Measurements from ENCODE around the gene NAE1.
A peak's percentile ranks its signal among the peaks of the same experiment; 100 is the strongest.
"Not testable (repeated sequence)": the region's sequence is repeated elsewhere in the genome, so short reads cannot be mapped to it uniquely, and the experiment has no call there.

NAE1 gene

DNA sequence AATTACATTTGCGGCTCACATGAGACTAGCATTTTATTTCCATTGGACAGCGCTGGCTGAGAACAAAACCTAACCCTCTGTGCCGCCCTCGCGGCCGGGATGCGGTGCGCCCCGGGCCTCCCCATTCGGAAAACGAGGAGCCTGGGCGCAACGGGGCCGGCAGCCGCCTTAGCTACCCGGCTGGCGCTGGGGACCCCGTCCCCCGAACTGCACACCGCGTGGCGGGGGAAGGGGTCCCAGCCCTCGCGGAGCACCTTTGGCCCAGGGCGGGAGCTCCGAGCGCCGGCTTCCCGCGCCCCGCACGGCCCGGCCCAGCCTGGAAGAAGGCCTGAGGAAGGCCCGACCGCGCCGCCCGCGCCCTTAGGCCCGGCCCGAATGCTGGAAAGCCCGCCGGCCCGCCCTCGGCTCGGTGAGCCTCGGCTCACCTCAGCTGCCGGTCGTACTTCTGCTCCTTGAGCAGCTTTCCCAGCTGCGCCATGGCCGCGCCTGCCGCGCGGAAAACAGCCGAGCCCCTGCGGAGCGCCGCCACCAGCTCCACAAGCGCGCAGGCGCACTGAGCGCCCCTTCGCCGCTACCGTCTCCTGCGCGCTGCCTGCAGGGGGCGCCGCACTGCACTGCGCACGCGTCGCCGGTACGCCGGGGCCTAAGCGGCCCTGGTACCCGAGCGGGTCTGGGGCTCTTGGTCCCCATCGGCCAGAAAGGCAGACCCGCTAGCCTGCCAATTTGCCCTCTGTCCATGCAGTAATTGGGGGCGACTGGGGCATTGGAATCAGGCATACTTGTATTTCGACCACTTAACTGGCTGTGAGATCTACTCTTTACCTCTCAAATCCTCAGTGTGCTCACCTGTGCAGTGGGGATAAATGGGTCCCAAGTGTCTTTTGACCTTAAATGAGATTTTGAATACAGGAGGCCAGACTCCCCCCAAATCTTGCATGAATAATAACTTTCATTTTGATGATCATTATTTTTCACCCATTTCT is at the start of gene NAE1:
Gene NAE1 (minus strand): TSS at position 555 of the 983 bp plus-strand sequence. CDS start 77 bp downstream, at position 478.
- DNase-seq (ENCODE audit: low read depth): peak; percentile 65

DNA sequence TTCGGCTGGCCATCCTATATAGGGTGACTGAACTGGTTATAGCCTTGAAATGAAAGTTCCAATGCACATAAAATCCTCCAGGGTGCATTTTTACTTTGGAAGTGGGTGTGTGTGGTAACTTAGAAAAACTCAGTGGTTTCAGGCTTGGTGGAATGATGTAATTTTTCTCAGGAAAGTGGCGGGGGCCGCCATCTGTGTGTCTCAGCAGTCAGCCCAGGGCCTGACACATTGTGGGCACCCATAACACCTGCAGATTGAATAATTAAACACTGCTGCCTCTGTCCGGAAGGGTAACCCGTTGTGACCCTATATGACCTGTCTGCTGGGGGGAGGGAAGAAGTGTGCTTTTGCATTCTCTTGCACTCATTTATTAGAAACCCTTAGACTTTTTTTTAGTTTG is 47.3 kb upstream of the NAE1 start:
- DNase-seq (ENCODE audit: low read depth): no peak

DNA sequence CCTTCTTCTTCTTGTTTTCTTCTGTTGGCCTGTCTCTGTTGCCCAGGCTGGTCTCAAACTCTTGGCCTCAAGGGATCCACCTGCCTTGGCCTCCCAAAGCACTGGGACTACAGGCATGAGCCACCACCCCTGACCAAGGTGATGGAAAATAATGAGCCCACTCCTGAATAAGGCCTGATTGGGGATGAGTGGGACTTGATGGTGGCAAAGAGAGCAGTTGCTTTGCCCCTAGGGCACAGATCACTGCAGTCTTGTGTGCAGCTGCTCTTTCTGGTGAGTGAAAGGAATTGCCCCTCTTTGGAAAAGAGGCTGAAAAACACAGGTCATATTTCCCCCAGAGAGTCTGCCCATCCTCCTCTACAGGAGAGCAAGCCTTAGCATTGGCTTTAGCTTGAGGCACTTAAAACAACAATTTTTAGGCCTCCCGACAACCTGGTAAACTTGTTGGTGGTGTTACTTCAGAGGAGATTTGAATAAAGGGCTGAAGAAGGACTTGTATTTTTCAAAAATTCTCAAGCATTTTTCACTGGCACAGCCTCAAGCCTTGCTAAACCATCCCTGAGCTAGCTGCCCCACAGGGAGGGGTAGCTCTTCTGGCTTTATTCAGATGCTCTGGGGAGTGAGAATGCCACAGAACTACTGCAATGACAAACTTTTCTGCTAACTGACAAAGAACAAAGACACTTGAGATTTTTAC is 43.5 kb upstream of the NAE1 start:
- peak; percentile 54 for DNase-seq (ENCODE audit: low read depth)

DNA sequence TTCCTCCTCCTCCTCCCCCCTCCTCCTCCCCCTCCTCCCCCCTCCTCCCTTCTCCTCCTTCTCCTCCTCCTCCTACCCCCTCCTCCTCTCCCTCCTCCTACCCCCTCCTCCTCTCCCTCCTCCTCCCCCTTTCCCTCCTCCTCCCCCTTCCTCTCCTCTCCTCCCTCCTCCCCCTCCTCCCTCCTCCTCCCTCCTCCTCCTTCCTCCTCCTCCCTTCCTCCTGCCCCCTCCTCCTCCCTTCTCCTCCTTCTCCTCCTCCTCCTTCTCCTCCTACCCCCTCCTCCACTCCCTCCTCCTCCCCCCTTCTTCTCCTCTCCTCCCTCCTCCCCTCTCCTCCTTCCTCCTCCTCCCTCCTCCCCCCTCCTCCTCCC is 42.9 kb upstream of the NAE1 start:
- DNase-seq (ENCODE audit: low read depth): no peak

DNA sequence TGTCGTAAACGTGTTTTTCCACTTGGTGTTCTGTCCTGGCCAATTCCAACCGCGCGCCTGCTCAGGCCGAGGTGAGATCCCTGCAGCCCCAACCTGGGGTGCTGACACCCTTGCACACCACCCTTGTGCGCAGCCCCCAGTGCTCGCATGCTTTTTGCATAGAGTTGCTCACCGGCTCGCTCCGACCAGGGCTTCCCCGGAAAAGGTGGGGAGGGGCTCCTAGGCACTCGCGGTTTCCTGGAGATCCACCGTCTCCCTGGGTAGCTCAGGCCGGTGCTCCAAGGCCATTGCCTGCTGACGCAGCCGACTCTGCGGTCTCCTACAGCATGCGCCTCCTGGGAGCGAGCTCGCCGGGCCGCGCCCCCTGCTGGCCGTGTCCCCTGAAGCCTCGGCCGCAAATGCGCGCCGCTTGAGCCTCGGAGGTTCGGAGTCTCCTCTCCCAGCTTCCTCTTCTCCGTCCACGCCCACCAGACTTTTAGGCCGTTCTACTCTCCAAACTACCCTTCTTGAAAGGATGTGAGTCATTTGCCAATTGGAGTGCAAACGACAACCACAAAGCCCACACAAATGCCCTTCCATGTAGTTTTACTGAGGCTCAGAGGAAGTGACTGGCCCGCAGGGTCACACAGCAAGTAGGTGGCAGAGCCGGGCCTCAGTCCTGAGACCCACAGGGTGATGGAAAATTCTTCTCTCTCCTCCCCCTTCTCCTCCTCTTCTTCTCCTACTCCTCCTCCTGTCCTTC is 42.3 kb upstream of the NAE1 start:
- peak; percentile 100 for DNase-seq (ENCODE audit: low read depth)

DNA sequence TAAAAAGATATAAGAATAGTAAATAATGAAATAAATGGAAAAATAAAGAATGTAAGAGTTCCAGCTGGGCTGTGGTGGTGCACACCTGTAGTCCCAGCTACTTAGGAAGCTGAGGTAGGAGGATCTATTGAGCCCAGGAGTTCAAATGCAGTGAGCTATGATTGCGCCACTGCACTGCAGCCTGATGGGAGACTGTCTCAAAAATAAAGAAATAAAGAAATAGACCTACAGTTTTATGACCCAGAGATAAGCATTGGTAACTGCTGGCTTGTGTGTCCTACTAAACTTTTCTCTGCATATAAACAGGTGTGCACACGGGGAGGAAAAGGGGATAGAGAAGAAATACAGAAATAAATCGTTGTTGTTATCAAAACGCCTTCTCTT is 41.8 kb upstream of the NAE1 start:
- DNase-seq (ENCODE audit: low read depth): no peak

DNA sequence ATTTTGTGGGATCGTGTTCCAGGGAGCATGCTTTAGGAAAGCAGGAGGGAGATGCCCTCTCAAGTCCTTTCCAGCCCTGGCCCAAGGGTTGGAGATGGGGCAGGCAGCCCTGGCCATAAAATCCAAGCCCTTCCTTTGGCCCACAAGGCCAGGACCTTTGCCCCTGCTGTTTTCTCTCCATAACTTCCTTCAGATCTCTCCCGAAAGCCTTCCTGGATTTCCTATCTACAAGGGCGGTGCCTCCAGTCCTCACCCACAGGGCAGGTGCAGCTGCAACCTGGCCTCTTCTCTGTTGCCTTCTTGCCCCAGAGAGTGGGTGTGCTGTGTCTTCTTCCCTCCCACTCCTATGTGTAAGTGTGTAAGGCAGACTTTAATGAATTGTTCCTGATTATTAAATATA is 41.1 kb upstream of the NAE1 start:
- DNase-seq (ENCODE audit: low read depth): no peak

DNA sequence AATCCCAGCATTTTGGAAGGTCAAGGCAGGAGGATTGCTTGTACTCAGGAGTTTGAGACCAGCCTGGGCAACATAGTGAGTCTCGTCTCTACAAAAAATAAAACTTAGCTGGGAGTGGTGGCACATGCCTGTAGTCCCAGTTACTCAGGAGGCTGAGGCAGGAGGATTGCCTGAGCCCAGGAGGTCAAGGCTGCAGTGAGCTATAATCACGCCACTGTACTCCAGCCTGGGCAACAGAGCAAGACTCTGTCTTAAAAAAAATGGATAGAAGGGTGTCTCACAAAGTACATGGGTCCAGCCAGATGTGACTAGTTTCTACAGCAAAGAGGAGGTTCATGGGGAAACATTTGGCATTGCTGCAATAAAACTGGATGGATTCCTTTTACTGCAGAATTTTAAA is 40.6 kb upstream of the NAE1 start:
- not testable (repeated sequence) for DNase-seq (ENCODE audit: low read depth)

DNA sequence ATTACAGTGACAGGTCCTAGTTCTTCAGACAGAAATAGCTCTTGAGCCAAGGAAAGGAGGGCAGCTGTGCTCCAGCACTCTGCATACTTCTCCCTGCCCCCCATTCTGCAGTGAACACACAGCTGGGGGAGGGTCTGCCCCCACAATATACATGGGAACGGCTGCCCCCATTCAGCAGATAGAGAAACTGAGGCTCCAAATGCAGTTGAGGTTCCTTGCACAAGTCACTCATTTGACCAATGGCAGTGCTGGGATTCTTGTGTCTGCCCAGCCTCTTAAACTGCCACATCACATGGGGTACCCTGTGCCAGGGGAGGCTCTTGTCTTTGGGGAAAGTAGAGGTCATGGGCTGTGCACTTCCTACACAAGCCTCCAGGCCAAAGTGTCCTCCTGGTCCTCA is 38.6 kb upstream of the NAE1 start:
- DNase-seq (ENCODE audit: low read depth): no peak

DNA sequence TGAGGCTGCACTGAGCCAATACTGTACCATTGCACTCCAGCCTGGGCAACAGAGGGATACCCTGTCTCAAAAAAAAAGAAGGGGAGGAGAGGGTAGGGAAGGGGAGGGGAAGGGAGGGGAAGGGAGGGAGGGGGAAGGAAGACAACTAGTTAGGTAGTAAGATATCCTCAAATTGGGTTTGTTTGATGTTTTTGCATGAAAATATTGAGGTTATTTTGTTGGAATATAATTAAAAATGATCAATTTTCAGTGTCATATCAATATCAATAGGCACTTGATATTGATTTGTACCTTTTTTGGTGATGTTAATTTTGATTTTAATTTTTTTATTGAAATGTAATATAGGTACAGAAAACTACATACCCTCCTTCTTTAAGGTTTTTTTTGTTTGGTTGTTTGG is 32.9 kb upstream of the NAE1 start:
- no peak for DNase-seq (ENCODE audit: low read depth)

DNA sequence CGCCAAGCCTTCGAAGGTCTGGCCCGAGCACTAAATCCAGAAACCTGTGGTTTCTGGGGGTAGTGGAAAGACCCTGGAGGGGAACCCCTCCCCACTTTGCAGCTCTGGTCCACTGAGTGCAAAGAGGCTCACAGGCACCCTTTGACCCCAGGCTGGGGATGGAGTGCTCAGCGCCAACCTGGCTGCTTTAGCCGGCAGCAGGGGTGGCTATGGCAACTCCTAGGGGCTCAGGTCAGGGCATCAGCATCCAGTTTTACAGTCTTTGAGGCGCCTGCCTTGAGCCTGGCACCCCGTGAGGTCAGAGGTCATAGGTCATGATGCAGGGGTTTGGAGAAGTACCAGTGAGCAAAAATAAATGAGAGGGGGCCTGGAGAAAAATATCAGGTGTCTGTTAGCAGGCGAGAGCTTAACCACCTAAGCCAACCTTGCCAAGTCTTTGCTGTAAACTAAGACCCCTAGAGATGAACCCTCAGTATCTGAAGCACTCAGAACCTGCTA is 31.3 kb upstream of the NAE1 start:
- DNase-seq (ENCODE audit: low read depth): no peak

DNA sequence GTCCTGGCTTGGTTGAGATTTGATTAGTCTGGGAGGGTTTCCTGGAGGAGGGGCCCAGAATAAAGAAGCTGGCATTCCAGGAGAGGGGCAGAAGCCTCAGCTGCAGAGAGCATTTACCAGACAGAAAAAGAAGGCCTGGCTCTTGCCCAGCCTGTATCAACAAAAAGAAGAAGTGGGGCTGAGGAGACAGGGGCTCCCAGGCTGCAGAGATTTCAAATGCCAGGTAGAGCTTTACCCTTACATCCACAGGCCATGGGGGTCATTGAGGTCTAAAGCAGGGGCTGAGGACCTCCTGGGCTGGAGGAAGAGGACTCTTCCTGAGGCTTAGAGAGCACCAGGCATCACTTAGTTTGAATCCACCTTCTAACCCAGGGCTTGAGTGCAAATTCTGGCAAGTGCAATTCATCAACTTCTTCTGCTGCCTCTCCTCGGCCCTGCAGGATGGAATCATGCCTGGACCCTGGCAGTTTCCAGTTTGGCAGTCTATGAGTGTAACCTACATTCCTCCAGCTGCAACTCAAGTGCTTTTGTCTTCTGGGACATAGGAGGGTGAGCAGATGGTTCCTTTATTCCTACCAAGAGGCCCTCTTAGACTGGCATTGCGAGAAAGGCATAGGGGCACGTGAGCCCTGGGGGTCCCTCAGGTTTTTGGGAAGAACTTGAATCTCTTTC is 28.8 kb upstream of the NAE1 start:
- no peak for DNase-seq (ENCODE audit: low read depth)

DNA sequence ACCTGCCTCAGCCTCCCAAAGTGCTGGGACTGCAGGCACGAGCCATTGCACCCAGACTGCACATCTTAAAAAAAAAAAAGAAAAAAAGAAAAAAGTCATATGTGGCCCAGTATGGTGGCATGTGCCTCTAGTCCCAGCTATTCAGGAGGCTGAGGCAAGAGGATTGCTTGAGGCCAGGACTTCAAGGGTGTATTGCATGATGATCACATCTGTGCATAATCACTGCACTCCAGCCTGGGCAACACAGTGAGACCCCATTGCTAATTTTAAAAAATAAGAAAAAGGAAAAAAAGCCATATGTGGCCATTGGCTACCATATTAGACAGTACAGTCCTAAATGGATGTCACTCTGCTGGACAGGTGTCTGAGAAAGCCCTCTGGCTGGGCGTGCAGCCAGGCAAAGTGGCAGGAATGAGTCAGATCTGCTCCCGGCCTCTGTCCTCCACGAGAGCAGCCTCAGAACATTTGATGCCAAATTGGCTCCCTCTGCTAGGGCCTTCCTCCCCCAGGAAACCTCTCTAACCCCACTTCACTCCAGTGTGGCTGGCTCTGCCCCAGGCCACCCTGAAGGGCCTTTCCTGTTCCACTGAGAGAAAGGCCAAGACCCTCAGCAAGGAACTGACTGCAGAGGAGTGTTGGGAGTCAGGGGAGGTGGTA is 28.1 kb upstream of the NAE1 start:
- DNase-seq (ENCODE audit: low read depth): no peak

DNA sequence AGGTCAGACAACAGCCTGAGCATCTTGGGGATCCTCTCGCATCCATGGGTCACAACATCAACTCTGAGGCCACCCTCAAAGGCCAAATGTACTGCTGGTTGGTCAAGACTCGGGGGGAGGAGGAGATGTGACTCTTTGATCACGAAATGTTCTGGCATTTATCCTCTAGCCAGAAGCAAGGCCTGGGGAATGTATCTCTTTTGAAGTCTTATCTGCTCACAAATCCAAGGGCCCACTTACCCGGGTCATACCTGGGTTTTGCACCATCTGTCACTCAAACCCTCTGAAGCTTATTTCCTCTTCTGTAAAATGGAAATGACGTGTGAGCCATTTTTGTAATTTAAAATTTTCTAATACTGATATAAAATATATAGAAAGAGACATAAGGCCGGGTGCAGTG is 26.7 kb upstream of the NAE1 start:
- no peak for DNase-seq (ENCODE audit: low read depth)

DNA sequence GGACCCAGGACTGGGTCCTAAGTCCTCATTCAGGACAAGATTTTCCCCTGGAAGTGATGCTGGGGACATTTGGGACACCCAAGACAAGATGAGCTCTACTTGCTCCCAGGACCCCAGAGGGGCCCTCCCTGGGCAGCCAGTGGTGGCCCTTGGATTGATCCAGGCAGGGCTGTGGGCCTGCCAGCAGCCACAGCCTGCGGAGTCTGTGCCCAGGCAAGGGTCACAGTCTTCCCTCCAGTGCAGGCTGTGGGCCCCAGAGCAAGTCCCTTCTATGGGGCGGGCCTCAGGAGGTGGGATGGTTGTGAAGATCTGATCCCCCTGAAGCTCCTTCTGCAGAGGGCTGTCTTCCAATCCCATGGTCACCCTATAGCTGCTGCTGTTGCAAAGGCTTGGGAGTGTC is 26.0 kb upstream of the NAE1 start:
- DNase-seq (ENCODE audit: low read depth): no peak

DNA sequence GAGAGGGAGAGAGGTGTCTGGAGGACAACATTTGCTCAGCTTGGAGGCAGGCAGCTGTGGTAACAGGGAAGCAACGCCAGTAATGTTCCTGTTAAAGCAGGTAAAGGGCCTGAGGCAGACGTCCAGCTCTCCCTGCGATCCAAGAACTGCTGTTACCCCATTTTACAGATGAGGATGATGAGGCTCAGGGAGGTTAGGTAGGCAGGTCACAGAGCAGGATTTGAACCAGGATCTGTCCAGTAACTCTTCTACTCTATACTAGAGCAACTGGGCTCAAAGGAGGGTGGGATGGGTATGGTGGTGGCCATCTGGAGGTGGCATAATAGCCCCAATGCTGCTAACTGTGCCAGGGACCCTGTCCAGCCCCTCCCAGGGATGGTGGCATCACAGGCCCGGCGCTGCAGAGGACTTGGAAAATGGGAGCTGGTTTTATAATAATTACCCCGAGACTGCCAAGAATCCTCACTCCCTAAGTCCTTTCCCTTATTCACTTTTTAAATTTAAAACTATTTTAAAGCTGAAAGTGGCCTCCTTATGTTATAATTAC is 25.5 kb upstream of the NAE1 start:
- DNase-seq (ENCODE audit: low read depth): no peak

DNA sequence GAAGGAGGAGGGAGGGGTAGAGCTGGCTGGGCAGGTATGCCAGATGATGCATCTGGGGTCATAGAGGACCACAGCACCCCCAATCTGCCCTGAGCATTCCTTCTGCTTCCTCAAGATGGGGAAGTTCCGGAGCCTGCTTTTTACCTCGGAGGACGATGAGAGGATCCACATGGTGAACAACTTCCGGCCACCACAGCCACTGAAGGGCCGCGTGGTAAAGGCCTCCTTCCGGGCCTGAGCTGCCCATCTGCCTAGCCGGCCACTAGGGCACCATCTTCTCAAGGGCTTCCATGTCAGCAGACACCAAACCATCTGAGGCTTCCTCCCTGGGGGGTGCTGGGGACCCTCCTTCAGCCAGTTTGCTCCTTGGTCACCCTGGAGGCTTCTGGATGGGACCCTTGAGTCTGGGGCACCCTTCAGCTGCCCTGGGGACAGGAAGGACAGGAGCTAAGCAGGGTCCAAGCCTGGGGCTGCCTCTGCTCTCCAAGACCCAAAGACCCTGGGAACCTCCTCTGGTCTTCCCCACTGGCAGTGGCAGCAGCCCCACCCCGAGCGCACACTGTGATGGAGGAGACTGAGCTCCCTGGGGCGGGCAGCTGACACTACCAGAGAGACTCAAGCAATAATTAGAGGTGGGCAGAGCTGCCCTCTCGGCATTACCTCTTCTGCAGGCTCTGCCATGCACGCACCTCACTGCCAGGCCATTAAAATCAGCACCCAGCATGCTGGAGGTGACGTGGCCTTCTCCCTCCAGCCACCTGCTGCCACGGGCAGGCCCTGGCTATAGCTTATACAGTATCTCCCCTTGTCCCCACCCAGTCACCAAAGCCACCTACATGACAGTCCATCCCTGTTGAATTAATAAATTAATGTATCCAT is 22.7 kb upstream of the NAE1 start:
- DNase-seq (ENCODE audit: low read depth): no peak

DNA sequence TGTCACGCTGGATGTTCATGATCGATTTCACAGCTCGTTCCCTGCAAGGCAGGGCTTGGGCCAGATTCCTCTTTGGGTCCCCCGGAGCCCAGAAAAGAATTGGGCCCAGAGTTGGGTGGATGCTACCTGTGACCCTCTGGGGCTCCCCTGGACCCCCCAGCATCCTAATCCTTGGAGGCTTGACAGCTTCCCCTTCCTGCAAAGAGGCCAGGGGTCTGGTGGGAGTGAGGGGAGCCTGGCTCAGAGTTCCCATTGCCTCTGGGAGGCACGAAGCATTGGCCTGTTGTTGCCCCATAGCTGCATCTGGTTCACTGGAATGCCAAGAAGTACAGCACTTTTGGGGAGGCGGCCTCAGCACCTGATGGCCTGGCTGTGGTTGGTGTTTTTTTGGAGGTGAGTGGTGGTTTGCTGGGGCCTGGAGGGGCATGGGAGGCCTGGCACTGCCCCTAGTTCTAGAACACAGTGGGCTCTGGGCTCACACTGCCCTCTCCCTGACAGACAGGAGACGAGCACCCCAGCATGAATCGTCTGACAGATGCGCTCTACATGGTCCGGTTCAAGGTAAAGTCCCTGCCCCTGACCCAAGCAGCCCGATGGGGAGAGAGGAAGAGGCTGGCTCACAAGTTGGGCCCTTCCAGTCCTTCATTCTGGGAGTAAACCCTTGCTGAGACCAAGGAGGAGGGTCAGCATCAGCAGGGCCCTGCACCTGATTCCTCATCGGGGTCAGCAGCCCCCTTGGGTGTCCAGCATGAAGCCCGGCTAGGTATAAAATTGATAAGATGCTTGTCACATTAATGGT is 20.6 kb upstream of the NAE1 start:
- no peak for DNase-seq (ENCODE audit: low read depth)

DNA sequence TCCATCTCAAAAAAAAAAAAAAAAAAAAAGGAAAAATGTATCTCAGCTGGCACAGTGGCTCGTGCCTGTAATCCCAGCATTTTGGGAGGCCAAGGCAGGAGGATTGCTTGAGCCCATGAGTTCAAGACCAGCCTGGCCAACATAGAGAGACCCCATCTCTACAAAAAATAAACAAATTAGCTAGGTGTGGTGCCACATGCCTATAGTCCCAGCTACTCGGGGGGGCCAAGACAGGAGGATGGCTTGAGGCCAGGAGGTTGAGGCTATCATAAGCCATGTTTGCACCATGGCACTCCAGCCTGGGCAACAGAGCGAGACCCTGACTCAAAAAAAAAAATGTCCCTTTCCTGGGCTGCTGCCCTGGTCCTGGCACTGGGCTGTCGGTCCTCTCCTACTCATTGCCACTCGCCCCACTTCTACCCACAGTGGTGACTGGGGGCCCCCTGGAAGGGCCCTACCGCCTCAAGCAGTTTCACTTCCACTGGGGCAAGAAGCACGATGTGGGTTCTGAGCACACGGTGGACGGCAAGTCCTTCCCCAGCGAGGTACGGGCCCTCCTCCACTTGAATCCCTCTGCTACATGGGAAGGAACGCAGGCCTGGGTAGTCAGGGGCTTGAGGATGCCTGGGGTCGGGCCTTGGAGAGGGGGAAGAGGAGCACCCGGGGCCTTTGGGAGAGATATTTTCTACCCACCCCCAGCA is 19.5 kb upstream of the NAE1 start:
- no peak for DNase-seq (ENCODE audit: low read depth)
